HEK293 (cell line): ENCODE measurements around the gene PYCARD.

Source experiments
- GLI4 ChIP-seq: fragments of 450-650 bp; formaldehyde crosslinking; IDR thresholded peaks from 2 replicates; pipeline ENCODE4 v1.5.1; 2016; ENCODE audit warnings: missing biosample characterization, missing genetic modification characterization
- HOXC10 ChIP-seq: sonication (generic); formaldehyde crosslinking; IDR thresholded peaks from 2 replicates; pipeline ENCODE4 v1.8.1; 2023; ENCODE audit warnings: mild to moderate bottlenecking, missing genetic modification reagents
- PATZ1 ChIP-seq: fragments of 450-650 bp; formaldehyde crosslinking; IDR thresholded peaks from 2 replicates; pipeline ENCODE4 v1.5.1; 2016; ENCODE audit warnings: missing biosample characterization, missing genetic modification characterization
- SP3 ChIP-seq: fragments of 450-650 bp; formaldehyde crosslinking; IDR thresholded peaks from 2 replicates; pipeline ENCODE4 v1.5.1; 2016; ENCODE audit warnings: missing biosample characterization, missing genetic modification characterization
- YY1 ChIP-seq: fragments of 450-650 bp; formaldehyde crosslinking; IDR thresholded peaks from 2 replicates; pipeline ENCODE4 v1.5.1; 2018; ENCODE audit warnings: missing biosample characterization, missing genetic modification characterization
- ZBTB1 ChIP-seq: fragments of 450-650 bp; formaldehyde crosslinking; IDR thresholded peaks from 2 replicates; pipeline ENCODE4 v1.5.1; 2016; ENCODE audit warnings: missing biosample characterization, missing genetic modification characterization
- ZBTB21 ChIP-seq: fragments of 450-650 bp; formaldehyde crosslinking; IDR thresholded peaks from 2 replicates; pipeline ENCODE4 v1.5.1; 2017; ENCODE audit warnings: missing biosample characterization, missing genetic modification characterization
- ZNF274 ChIP-seq, 2 experiments: fragments of 200-500 bp in 1 of 2; fragments of 450-650 bp in 1 of 2; sonication (Bioruptor generic) in 1 of 2; formaldehyde crosslinking in 1 of 2; IDR thresholded peaks; 2 replicates each; pipeline versions ENCODE4 v1.5.1 to v1.6.1; 2014 to 2016; ENCODE audit warnings: borderline replicate concordance in 1 of 2, inconsistent platforms in 1 of 2, low read length in 1 of 2, missing biosample characterization in 1 of 2, missing genetic modification characterization in 1 of 2
- ZNF473 ChIP-seq: fragments of 450-650 bp; formaldehyde crosslinking; IDR thresholded peaks from 2 replicates; pipeline ENCODE4 v1.5.1; 2017; ENCODE audit warnings: missing biosample characterization, missing genetic modification characterization
- ZNF692 ChIP-seq: fragments of 450-650 bp; formaldehyde crosslinking; IDR thresholded peaks from 2 replicates; pipeline ENCODE4 v1.5.1; 2016; ENCODE audit warnings: missing biosample characterization, missing genetic modification characterization
- ZNF768 ChIP-seq: fragments of 450-650 bp; formaldehyde crosslinking; IDR thresholded peaks from 2 replicates; pipeline ENCODE4 v1.5.1; 2018; ENCODE audit warnings: missing biosample characterization, mild to moderate bottlenecking, missing genetic modification characterization
- TF ChIP-seq, protein P1 (sequence below): fragments of 450-650 bp; formaldehyde crosslinking; IDR thresholded peaks from 2 replicates; pipeline ENCODE4 v1.5.1; 2016; ENCODE audit warnings: missing biosample characterization, missing genetic modification characterization

- TF ChIP-seq, protein P1, sequence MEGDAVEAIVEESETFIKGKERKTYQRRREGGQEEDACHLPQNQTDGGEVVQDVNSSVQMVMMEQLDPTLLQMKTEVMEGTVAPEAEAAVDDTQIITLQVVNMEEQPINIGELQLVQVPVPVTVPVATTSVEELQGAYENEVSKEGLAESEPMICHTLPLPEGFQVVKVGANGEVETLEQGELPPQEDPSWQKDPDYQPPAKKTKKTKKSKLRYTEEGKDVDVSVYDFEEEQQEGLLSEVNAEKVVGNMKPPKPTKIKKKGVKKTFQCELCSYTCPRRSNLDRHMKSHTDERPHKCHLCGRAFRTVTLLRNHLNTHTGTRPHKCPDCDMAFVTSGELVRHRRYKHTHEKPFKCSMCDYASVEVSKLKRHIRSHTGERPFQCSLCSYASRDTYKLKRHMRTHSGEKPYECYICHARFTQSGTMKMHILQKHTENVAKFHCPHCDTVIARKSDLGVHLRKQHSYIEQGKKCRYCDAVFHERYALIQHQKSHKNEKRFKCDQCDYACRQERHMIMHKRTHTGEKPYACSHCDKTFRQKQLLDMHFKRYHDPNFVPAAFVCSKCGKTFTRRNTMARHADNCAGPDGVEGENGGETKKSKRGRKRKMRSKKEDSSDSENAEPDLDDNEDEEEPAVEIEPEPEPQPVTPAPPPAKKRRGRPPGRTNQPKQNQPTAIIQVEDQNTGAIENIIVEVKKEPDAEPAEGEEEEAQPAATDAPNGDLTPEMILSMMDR (tag by site-specific recombination), result no peak
- TF ChIP-seq ZNF274 (IDR thresholded peaks at IDR 0.05; ENCODE audit: low read length) (no peak), ZNF274 (tag by site-specific recombination; IDR thresholded peaks at IDR 0.05; ENCODE audit: borderline replicate concordance) (no peak), YY1 (tag by site-specific recombination) (no peak), ZBTB21 (tag by site-specific recombination) (no peak), ZNF692 (no peak), PATZ1 (tag by site-specific recombination) (no peak), ZNF768 (tag by site-specific recombination) (no peak), GLI4 (tag by site-specific recombination) (no peak), HOXC10 (CRISPR knock-in tag) (no peak), ZNF473 (tag by site-specific recombination) (no peak), SP3 (tag by site-specific recombination) (no peak), ZBTB1 (tag by site-specific recombination) (no peak)
These were observed 16.4 kb downstream of the PYCARD start for GRCh38 chr16:31186176-31186575.
